Stimulated activated CD4-positive, alpha-beta T cell treated with anti-CD3 and anti-CD28 coated beads, Interleukin-15, amount 100 ng/mL, for 24 hours (primary cell): ENCODE measurements around the gene IL4I1.
"Not testable (repeated sequence)": the region's sequence is repeated elsewhere in the genome, so short reads cannot be mapped to it uniquely, and the experiment has no call there.

ENCODE experiments used
- DNase-seq: peaks from one replicate; pipeline ENCODE4 v3.0.0-alpha.2; 2020

IL4I1 gene

DNA sequence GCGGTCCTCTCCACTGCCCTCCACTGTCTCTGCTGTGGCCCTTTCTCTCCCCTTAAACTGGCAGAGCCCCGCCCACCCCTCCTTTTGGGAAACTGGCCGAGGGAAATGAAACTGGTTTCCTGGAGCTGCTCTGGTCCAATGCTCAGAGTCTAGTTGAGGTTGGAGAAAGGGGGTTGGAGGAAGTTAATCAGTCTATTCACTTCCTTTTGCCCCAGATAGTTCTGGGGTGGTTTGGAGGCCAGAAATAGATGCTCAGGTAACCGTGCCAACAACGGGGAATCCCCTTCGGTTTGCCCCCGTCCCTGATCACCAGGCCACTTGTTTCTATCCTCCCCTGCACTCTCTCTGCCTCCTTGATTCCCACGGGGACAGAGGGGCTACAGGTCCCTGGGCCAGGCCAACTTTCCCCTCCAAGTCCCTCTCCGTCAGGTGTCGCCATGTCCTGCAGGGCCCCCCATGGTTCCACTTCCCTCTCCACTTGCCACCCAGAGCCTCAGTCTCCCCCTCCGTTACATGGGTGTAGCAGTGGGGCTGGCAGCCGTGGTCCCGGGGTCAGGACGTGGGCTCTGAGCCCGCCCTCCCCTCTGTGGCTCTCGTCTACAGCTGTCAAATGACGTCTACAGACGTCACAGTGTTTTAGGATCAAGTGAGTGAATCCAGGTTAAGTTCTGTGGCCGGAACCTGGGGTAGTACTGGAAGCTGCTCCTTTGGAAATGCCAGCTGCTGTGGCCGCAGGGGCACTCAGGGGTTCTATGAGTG is at the start of gene IL4I1:
IL4I1 (minus strand) TSS at position 25 of the 759 bp plus-strand sequence. CDS start 727 bp downstream, outside the sequence.
- peak; percentile 78 for DNase-seq

GRCh38 chr19:49946415-49946814 is 49.7 kb upstream of the IL4I1 start:
- no peak for DNase-seq

DNA sequence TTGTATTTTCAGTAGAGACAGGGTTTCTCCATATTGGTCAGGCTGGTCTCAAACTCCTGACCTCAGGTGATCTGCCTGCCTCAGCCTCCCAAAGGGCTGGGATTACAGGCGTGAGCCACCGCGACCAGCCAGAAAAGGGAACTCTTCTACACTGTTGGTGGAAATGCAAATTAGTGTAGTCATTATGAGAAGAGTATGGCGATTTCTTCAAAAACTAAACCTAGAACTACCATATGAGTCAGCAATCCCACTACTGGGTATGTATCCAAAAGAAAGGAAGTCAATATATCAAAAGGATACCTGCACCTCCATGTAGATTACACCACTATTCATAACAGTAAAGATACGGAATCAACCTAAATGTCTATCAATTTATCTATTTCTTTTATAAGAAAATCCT is 47.9 kb upstream of the IL4I1 start:
- peak; percentile 32 for DNase-seq

GRCh38 chr19:49940482-49940791 is 43.8 kb upstream of the IL4I1 start:
- DNase-seq = no peak

DNA sequence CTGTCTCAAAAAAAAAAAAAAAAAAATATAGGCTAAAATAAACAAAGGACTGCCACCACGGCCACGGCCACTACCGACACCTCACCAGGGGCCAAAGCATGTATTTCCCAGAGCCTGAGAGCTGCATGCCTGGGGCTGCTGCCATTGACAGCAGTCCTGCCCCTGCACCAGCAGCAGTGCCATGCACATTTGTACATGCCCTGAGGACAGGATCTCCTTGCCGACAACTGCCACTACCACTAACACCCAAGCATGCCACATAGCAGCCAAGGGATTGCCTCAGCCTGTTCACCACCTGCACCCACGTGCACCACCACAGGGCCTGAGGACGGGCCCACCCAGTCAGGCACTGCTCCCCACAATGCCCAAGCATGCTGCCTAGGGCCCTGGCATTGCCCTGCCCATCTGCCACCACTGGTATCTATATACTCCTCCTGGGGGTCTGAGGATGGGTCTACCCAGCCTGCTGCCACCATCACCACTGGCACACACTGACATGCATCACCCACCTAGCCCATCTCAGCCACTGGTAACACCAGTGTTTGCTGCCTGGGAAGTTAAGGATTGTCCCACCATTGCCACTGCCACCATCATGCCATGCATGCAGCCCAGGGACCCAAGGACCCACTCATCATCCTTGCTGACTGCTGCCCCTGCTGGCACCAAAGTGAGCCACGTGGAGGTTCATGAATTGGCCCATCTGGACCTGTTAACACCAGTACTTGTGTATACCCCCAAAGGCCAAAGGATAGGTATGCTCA is 43.2 kb upstream of the IL4I1 start:
- DNase-seq = no peak

DNA sequence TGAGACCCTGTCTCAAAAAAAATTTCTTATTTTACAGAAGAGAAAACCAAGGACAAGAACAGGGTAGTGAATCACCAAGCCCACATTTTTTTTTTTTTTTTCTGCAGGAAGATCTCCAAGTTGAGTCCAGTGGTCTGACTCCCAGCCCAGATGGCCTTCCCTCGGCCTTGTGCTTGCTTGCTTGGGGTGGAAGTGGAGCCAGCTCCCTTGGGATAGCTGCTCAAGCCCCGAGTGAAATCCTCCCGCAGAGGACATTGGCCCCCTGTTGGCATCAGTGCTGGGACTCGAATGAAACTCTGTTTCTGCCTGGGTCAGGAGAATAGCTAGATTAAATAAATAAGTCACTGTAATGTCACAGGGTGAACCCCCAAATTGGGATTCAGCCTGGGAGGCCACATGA is 42.0 kb upstream of the IL4I1 start:
- no peak for DNase-seq

DNA sequence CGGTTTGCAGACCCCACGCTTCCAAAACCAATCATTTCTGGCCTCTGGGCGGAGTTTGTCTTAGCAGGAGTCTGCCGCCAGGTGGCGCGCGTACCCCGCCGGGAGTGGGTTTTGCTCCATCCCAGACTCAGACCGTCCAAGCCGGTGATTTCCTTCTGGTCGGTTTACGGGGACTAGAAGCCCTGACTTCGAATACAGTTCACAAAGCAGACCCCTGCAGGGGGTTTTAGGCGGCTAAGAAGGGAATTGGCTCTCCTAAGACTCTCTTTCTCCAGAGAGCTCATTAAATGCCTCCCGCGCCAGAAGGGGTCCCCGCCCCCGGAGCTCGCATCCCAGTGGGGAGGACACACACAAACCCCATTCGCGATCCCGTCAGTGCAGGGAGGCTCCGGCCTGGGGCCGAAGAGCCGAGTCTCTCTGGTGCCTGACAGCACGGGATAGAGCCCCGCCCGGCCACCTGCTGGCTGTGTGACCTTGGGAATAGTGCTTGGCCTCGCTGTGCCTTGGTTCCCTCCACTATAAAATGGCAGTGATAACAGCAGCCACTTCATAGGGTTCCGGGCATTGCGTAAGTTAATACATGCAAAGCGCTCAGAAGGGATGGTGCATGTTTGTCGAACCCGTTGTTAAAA is 41.2 kb upstream of the IL4I1 start:
- DNase-seq = peak; percentile 86

DNA sequence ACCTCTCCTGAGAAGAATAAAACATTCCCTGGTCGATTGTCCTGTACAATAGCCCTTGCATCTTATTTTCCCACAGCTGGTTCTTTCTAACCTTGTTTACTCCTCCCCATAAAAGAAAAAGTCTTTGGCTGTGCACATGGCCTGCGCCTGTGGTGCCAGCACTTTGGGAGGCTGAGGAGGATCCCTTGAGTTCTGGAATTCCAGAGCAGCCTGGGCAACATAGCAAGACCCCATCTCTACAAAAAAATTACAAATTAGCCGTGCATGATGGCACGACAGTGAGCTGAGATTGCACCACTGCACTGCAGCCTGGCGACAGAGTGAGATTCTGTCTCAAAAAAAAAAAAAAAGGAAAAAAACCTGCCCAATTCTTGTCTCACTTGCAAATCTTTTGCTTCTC is 39.9 kb upstream of the IL4I1 start:
- no peak for DNase-seq

DNA sequence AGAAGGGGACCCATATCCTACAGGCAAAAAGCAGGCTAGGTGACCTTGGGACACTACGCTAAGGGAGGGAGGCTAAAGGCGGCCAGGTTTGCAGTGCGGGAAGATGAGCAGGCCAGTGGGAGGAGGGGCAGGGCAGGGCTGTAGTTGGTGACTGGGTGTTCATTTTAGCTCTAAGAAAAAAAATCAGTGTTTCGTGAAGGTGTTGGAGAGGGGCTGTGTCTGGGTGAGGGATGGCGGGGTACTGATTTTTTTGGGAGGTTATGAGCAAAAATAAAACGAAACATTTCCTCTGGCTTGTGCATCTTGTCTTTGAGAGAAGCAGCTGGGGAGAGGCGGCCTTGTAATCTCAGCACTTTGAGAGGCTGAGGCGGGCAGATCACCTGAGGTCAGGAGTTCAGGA is 37.0 kb upstream of the IL4I1 start:
- DNase-seq = no peak

DNA sequence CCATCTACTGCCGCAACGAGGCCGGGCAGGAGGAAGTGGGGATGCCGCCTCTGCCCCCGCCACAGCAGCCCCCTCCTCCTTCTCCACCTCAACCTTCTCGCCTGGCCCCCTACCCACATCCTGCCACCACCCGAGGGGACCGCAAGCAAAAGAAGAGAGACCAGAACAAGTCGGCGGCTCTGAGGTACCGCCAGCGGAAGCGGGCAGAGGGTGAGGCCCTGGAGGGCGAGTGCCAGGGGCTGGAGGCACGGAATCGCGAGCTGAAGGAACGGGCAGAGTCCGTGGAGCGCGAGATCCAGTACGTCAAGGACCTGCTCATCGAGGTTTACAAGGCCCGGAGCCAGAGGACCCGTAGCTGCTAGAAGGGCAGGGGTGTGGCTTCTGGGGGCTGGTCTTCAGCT is 36.0 kb upstream of the IL4I1 start:
- DNase-seq = peak; percentile 51

DNA sequence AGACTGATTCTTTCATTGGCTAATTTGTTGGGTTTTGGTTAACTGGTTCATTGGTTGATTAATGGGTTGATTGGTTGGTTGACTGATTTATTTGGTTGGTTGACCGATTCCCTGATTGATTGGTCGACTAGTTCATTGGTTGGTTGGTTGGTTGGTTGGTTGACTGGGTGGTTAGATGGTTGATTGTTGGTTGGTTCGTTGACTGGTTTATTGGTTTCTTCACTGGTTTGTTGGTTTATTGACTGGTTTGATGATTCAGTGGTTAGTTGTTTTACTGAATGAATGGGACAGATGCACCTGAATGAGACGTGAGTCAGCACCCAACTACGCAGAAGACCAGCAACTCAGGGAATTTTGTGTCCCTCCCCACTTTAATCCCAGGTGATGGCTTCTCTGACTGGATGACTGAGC is 35.4 kb upstream of the IL4I1 start:
- no peak for DNase-seq

- DNase-seq = no peak
Observed at GRCh38 chr19:49931293-49932040, 34.8 kb upstream of the IL4I1 start.

GRCh38 chr19:49930483-49931011 is 33.9 kb upstream of the IL4I1 start:
- peak; percentile 38 for DNase-seq

- peak; percentile 94 for DNase-seq
Observed at GRCh38 chr19:49929611-49930482, 33.2 kb upstream of the IL4I1 start.

GRCh38 chr19:49929121-49929610 is 32.5 kb upstream of the IL4I1 start, which contains the start of the genes ATF5 and NUP62:
Gene ATF5, plus strand, starts transcription at chr19:49929205. Its CDS starts 1,646 bp downstream, at chr19:49930851.
Gene NUP62, minus strand, starts transcription at chr19:49929504. Its CDS starts 19,697 bp downstream, at chr19:49909807.
- DNase-seq = peak; percentile 95

DNA sequence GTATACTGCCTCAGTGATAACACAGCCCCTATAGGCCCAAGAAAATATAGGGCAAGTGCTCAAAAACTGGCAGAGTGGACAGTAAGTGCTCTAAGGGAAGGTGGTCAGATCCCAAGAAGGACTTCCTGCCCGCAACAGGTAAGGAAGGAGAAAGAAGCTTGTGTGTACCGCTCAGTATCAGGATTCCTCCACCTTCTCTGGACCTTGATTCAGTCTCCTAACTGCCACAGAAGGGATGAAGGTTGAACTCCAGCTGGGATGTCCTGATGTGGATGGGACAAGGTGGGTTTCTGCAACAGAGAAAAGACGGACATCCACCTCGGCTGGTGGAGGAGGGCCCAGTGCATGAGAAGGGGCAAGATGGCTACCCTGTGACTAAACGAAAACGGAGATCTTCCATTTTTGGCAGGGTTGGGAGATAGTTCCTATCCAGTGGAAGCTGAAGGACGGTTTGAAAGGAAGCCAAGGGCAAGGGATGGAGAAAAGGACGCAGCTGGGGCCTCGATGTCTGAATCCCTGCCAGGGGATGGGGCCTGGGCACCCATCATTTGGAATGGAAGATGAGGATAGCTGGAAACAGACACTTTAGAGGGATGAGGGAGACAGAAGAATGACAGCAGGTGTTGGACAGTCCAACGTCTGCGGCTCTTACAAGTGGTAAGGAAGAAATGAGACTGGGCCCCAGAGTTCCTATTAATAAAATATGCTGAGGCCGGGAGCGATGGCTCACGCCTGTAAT is 31.0 kb upstream of the IL4I1 start:
- DNase-seq = no peak

- no peak for DNase-seq
Observed at GRCh38 chr19:49926515-49926914, 29.8 kb upstream of the IL4I1 start.

- no peak for DNase-seq
Observed at GRCh38 chr19:49925486-49925885, 28.8 kb upstream of the IL4I1 start.

DNA sequence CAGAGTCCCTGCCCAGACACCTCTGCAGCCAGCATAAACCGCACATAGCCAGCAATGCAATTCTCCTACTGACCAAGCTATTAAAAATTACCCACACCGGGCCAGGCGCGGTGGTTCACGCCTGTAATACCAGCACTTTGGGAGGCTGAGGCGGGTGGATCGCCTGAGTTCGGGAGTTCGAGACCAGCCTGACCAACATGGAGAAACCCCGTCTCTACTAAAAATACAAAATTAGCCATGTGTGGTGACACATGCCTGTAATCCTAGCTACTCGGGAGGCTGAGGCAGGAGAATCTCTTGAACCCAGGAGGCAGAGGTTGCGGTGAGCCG is 28.2 kb upstream of the IL4I1 start:
- DNase-seq = not testable (repeated sequence)

GRCh38 chr19:49924004-49924880 is 27.6 kb upstream of the IL4I1 start:
- DNase-seq = no peak
